ENCODE data around the gene TSHZ2.

TSHZ2 gene

DNA sequence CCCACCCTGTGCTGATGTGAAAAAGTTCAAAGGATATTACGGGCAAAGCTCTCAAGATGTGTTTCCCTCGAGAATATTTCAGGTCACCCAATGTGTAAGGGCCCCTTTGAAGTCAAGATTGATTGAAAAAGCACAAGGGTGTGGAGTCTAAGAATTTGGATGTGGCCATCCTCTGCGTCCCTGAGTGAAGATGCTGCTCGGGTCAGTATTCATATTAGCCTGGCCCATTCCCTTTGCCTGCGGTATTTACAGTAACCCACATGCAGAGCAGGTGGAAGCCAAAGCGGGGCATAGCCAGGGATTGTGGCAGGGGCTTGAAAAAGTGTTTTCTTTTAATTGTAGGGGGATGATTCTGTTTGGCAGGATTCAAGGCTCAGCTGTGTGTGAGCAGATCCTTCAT, 211.0 kb downstream of the TSHZ2 start:
- in situ Hi-C loops (cut with HindIII; ENCODE audit: low sequenced_read_pairs) = no loop called here
- TF ChIP-seq, protein P1, sequence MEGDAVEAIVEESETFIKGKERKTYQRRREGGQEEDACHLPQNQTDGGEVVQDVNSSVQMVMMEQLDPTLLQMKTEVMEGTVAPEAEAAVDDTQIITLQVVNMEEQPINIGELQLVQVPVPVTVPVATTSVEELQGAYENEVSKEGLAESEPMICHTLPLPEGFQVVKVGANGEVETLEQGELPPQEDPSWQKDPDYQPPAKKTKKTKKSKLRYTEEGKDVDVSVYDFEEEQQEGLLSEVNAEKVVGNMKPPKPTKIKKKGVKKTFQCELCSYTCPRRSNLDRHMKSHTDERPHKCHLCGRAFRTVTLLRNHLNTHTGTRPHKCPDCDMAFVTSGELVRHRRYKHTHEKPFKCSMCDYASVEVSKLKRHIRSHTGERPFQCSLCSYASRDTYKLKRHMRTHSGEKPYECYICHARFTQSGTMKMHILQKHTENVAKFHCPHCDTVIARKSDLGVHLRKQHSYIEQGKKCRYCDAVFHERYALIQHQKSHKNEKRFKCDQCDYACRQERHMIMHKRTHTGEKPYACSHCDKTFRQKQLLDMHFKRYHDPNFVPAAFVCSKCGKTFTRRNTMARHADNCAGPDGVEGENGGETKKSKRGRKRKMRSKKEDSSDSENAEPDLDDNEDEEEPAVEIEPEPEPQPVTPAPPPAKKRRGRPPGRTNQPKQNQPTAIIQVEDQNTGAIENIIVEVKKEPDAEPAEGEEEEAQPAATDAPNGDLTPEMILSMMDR (IDR thresholded peaks at IDR 0.05; ENCODE audit: low read depth, low read length) = no peak
- DNase-seq (ENCODE audit: low read depth, low spot score) = no peak
- no peak overlapping the region for H3K4me3 ChIP-seq (ENCODE audit: low read depth, low read length)

DNA sequence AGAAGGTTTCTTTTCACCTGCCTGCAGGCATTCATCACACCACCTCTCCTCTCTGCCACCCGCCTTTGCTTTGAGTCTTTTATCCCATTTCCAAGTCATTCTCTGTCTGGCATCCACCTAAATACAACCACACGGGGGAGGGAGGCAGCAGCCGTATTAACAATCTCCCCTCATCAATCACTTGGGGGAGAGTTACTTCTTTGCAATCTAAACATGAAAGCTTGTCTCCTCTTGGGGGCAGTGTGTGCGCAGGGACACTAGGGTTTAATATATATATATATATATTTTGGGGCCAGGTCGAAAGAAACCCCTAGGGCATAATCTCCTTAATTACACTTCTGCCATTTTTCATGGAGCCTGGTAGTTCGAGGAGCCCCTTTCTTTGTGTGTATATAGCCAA, 214.5 kb downstream of the TSHZ2 start:
- in situ Hi-C loops (cut with HindIII; ENCODE audit: low sequenced_read_pairs) = no loop called here
- H3K4me3 ChIP-seq (ENCODE audit: low read depth, low read length) = no peak overlapping the region
- TF ChIP-seq, protein P1 (IDR thresholded peaks at IDR 0.05; ENCODE audit: low read depth, low read length) = no peak
- DNase-seq (ENCODE audit: low read depth, low spot score) = no peak

DNA sequence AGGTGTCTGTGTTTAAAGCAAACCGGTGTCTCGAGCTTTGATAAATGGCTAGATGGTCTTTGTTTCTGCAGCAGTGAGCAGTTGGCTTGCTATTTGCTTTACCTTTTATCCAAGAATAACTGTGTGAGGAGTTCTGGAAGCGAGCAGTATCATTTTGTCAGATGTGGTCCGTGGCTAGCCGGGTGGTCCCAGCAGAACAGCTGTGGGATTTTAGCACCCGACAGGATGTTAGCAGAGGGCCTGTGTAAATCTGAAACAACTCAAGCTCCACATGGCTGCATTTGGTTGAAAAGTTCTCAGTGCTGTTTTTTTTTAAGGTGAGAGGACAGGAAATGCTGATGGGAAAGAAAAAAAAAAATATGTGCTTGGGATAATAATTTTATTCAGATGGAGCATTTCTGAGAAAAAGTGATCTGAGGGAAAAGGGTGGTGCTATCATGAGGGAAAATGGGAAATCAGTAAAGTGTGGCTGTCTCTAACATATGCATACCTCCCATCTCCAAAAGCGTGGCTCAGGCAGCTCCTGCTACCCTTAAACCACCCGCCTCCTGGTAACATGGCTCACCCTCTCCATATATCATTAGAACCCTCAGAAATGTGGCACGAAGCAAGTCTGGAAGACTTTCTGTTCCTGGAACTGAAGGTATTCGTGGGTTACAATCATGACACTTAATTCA, 215.4 kb downstream of the TSHZ2 start:
- TF ChIP-seq, protein P1 (IDR thresholded peaks at IDR 0.05; ENCODE audit: low read depth, low read length) = no peak
- H3K4me3 ChIP-seq (ENCODE audit: low read depth, low read length) = no peak overlapping the region
- in situ Hi-C loops (cut with HindIII; ENCODE audit: low sequenced_read_pairs) = no loop called here
- no peak for DNase-seq (ENCODE audit: low read depth, low spot score)

DNA sequence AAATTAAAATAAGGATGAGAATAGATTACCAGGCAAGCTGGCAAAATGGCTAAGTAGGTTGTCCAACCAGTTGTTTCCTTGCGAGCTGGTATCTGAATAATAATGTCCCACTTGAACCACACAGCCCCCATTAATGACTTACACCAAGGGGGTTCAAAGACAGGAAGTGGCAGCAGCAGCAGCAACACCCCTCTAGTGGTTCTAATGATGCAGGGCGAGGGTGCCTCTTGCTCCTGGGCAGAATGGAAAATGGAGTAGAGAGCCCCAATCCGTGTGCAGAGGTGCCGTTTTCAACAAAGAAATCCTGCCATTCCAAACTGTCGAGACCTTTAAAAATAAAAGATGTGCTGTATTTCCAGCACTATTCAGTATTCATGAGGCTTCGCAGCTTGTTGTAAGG, 218.1 kb downstream of the TSHZ2 start:
- TF ChIP-seq, protein P1 (IDR thresholded peaks at IDR 0.05; ENCODE audit: low read depth, low read length) = no peak
- in situ Hi-C loops (cut with HindIII; ENCODE audit: low sequenced_read_pairs) = no loop called here
- DNase-seq (ENCODE audit: low read depth, low spot score) = no peak
- H3K4me3 ChIP-seq (ENCODE audit: low read depth, low read length) = no peak overlapping the region

DNA sequence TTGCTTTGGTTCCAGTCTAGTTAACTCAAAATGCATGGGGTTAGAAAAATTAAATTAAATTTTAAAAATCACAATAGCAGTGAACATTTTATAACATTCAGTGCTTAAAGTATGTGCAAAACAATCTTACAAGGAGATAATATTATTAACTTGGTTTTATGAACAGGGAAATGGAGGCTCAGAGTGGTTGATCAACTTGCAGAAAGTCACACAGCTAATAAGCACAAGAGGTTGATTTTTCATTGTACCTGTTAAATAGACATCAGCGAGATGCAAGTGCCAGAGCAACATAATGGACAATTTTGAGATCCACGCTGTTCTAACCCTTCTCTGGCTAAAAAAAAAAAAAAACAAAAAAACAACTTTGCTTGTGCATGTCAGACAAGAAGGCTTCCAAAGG, 219.8 kb downstream of the TSHZ2 start:
- DNase-seq (ENCODE audit: low read depth, low spot score) = no peak
- in situ Hi-C loops (cut with HindIII; ENCODE audit: low sequenced_read_pairs) = no loop called here
- TF ChIP-seq, protein P1 (IDR thresholded peaks at IDR 0.05; ENCODE audit: low read depth, low read length) = no peak
- no peak overlapping the region for H3K4me3 ChIP-seq (ENCODE audit: low read depth, low read length)

DNA sequence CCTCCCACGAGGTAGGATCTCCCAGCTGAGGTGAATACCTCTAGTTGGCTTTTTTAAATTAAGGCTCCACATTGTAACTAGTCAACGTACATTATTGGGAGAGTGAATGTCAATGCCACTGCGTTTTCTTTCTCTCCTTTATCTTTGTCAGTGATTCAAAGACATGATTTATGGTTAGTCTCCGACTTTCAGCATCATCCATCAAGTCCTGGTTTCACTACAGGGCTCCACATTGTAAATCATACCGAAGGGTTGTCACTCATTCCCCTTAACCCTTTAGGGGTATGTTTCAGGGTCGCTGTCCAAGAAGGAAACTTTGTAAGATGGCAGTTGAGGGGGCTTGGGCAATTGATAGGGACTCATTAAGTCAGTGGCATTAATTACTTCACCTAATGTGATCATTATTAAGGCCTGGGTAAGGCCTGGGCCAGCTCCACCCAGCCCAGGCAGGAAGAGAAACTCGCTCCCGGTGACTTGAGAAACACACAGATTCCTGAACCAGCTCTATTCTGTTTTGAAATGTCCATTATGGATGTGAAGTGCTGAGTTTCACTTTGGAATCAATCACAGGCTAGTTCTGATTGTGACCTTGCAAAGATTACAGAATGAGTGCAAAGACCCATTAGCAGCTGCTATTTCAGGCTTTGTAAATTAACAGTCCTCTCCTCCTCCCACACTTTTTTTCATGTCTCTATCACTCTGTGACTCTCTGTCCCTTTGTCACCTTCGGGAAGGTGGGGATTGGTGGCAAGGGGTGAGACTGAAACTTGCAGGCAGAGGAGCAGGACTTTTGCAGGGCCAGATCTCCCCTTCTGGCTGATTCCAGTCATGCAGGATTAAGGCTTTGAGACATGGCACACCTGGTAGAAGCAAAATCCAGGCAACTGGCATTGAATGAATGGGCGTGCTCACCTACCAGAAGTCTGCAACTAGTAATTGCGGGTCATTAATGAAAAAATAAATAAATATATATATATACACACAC, 222.4 kb downstream of the TSHZ2 start:
- TF ChIP-seq, protein P1 (IDR thresholded peaks at IDR 0.05; ENCODE audit: low read depth, low read length) = no peak
- H3K4me3 ChIP-seq (ENCODE audit: low read depth, low read length) = no peak overlapping the region
- DNase-seq (ENCODE audit: low read depth, low spot score) = no peak
- in situ Hi-C loops (cut with HindIII; ENCODE audit: low sequenced_read_pairs) = no loop called here
